Gastroesophageal sphincter (tissue), 4 donors: ENCODE measurements around the gene NR1I2. TPM values are rescaled to one million over a fixed set of nuclear protein-coding genes. Genes with fewer than 3 reads are reported as not detected.

Experiments used
- ATAC-seq: fragments of 150-250 bp; one replicate; pipeline ENCODE4 v1.9.1; 2016; ENCODE audit warnings: mild to moderate bottlenecking, moderate library complexity
- H3K27ac ChIP-seq, 4 donors: fragments of 200-600 bp; sonication (generic) in 3 of 4; 1 replicate in 3 of 4; 2 replicates in 1 of 4; pipeline ENCODE4 v1.5.1; 2016 to 2019
- H3K27me3 ChIP-seq: fragments of 200-600 bp; sonication (generic); one replicate; pipeline ENCODE4 v1.5.1; 2019
- H3K36me3 ChIP-seq, 2 donors: fragments of 200-600 bp; sonication (generic); one replicate each; pipeline ENCODE4 v1.5.1; 2019; ENCODE audit warnings: control low read depth in 1 of 2
- H3K4me1 ChIP-seq, 3 donors: fragments of 200-600 bp; sonication (generic); 1 replicate in 2 of 3; 2 replicates in 1 of 3; pipeline ENCODE4 v1.5.1; 2016 to 2019; ENCODE audit warnings: control low read depth in 2 of 3
- H3K4me3 ChIP-seq, 2 donors: fragments of 200-600 bp; sonication (generic); one replicate each; pipeline ENCODE4 v1.5.1; 2019; ENCODE audit warnings: mild to moderate bottlenecking in 1 of 2, moderate library complexity in 1 of 2
- H3K9me3 ChIP-seq, 3 donors: fragments of 200-600 bp; sonication (generic); one replicate each; pipeline ENCODE4 v1.5.1; 2017 to 2019; ENCODE audit warnings: control low read depth in 2 of 3
- CTCF ChIP-seq, 4 experiments: fragments of 200-600 bp in 2 of 4; fragments of 450-650 bp in 2 of 4; sonication (generic) in 1 of 4; IDR thresholded peaks; one replicate each; pipeline ENCODE4 v1.5.1; 2017 to 2019; ENCODE audit warnings: antibody characterized with exemption in 4 of 4, mild to moderate bottlenecking in 2 of 4, moderate library complexity in 2 of 4
- EP300 ChIP-seq: sonication (generic); formaldehyde crosslinking; IDR thresholded peaks from one replicate; pipeline ENCODE4 v1.6.1; 2017; ENCODE audit warnings: antibody characterized with exemption, mild to moderate bottlenecking
- POLR2A ChIP-seq, 2 donors: fragments of 450-650 bp; IDR thresholded peaks; one replicate each; pipeline ENCODE4 v1.6.1; 2017; ENCODE audit warnings: antibody characterized with exemption in 2 of 2, mild to moderate bottlenecking in 2 of 2, moderate library complexity in 1 of 2
- POLR2AphosphoS5 ChIP-seq: sonication (generic); formaldehyde crosslinking; IDR thresholded peaks from one replicate; pipeline ENCODE4 v1.6.1; 2017; ENCODE audit warnings: antibody characterized with exemption
- WGBS, 2 donors: methylation state at CpG; one replicate each; pipeline ENCODE4 v1.1.5; 2018; ENCODE audit warnings: low coverage in 1 of 2; 5-methylcytosine and 5-hydroxymethylcytosine counted together
- total RNA-seq, 4 donors: library from RNA; depleted of rRNA; stranded (reverse); fragments of >200 nt; gene quantifications; one replicate each; pipeline ENCODE4 v1.1.0, GENCODE V29; 2016

The NR1I2 gene
- total RNA-seq, 4 donors from 2014 or later: not detected

- Histone ChIP-seq H3K27ac (no peak overlapping the region), H3K4me3 (no peak overlapping the region), H3K27me3 (no peaks in the 10 kb centered on the region), H3K36me3 (no peaks in the 10 kb centered on the region), H3K4me1 (no peaks in the 10 kb centered on the region), H3K9me3 (no peaks in the 10 kb centered on the region)
- ATAC-seq: no peak
- TF ChIP-seq EP300 (no peak), CTCF (IDR thresholded peaks at IDR 0.05) (no peak), POLR2A (IDR thresholded peaks at IDR 0.05) (no peak), POLR2AphosphoS5 (no peak)
- WGBS, 2 donors: 60 to 63% methylated on average over 2 to 4 of the region's 4 CpGs
Measured at GRCh38 chr3:119800844-119801243, 18.9 kb downstream of the NR1I2 start.

- peaks cover 9% of the 10 kb centered on the region for H3K27me3 ChIP-seq
- peaks cover 0 to 12% (median 5%) of the 10 kb centered on the region in 3 donors for H3K4me1 ChIP-seq
- no peak for ATAC-seq
- H3K4me3 ChIP-seq: no peak overlapping the region
- no peak overlapping the region for H3K27ac ChIP-seq
- H3K36me3 ChIP-seq: no peaks in the 10 kb centered on the region
- no peaks in the 10 kb centered on the region for H3K9me3 ChIP-seq
- 82% methylated on average over 3 of the region's 4 CpGs; no CpG with 5 or more reads in 1 of the 2 donors for WGBS, 2 donors
- TF ChIP-seq POLR2AphosphoS5 (no peak), EP300 (no peak), CTCF (IDR thresholded peaks at IDR 0.05) (no peak), POLR2A (IDR thresholded peaks at IDR 0.05) (no peak)
Measured at GRCh38 chr3:119808244-119808643, 26.3 kb downstream of the NR1I2 start.

- H3K27ac ChIP-seq: no peak overlapping the region
- H3K27me3 ChIP-seq: peaks cover 9% of the 10 kb centered on the region
- no peak for ATAC-seq
- peaks cover 0 to 12% (median 5%) of the 10 kb centered on the region in 3 donors for H3K4me1 ChIP-seq
- H3K4me3 ChIP-seq: no peak overlapping the region
- TF ChIP-seq EP300: no peak
- no peak for TF ChIP-seq CTCF (IDR thresholded peaks at IDR 0.05)
- no peak for TF ChIP-seq POLR2AphosphoS5
- no peak for TF ChIP-seq POLR2A (IDR thresholded peaks at IDR 0.05)
- 100% methylated on average over 2 of the region's 6 CpGs; no CpG with 5 or more reads in 1 of the 2 donors for WGBS, 2 donors
- H3K9me3 ChIP-seq: no peaks in the 10 kb centered on the region
- no peaks in the 10 kb centered on the region for H3K36me3 ChIP-seq
Measured at GRCh38 chr3:119808843-119809242, 26.9 kb downstream of the NR1I2 start.

- H3K27me3 ChIP-seq: peaks cover 12% of the 10 kb centered on the region
Measured at GRCh38 chr3:119809249-119810017, 27.5 kb downstream of the NR1I2 start.

More at GRCh38 chr3:119809249-119810017, 27.5 kb downstream of the NR1I2 start:
- Histone ChIP-seq H3K4me3 (peak overlapping the region; percentile 36 to 53), H3K27ac (no peak overlapping the region), H3K4me1 (peaks cover 0 to 12% (median 5%) of the 10 kb centered on the region in 3 donors), H3K9me3 (no peaks in the 10 kb centered on the region), H3K36me3 (no peaks in the 10 kb centered on the region)
- WGBS, 2 donors: 9% methylated on average over 6 of the region's 31 CpGs; no CpG with 5 or more reads in 1 of the 2 donors
- ATAC-seq: peak; percentile 2
- TF ChIP-seq EP300: no peak
- TF ChIP-seq POLR2A (IDR thresholded peaks at IDR 0.05): no peak
- no peak for TF ChIP-seq CTCF (IDR thresholded peaks at IDR 0.05)
- no peak for TF ChIP-seq POLR2AphosphoS5
